Neural progenitor cell (in vitro differentiated cells): ENCODE results near the gene KIF22. TPM values are rescaled to one million over a fixed set of nuclear protein-coding genes. Genes with fewer than 3 reads are reported as not detected.
"Not testable (repeated sequence)": the region's sequence is repeated elsewhere in the genome, so short reads cannot be mapped to it uniquely, and the experiment has no call there.

Experiments used
- DNase-seq: peaks from one replicate; pipeline ENCODE4 v3.0.0-alpha.2; 2016; ENCODE audit warnings: low spot score
- H2AFZ ChIP-seq: fragments of 200-600 bp; sonication (generic); replicated peaks from 2 replicates; pipeline ENCODE4 v1.6.1; 2016; ENCODE audit warnings: antibody characterized with exemption
- H3F3A ChIP-seq: fragments of 200-600 bp; sonication (generic); 2 replicates; pipeline ENCODE4 v1.6.1; 2016; ENCODE audit warnings: antibody characterized with exemption, low read depth
- H3K27ac ChIP-seq: fragments of 200-600 bp; sonication (generic); 2 replicates; pipeline ENCODE4 v1.5.1; 2016; ENCODE audit warnings: mild to moderate bottlenecking
- H3K27me3 ChIP-seq: fragments of 200-600 bp; sonication (generic); 2 replicates; pipeline ENCODE4 v1.6.1; 2016; ENCODE audit warnings: mild to moderate bottlenecking, moderate library complexity
- H3K36me3 ChIP-seq: fragments of 200-600 bp; sonication (generic); 2 replicates; pipeline ENCODE4 v1.5.1; 2016
- H3K4me1 ChIP-seq: fragments of 200-600 bp; sonication (generic); 2 replicates; pipeline ENCODE4 v1.6.1; 2016; ENCODE audit warnings: mixed run types
- H3K4me2 ChIP-seq: fragments of 200-600 bp; sonication (generic); 2 replicates; pipeline ENCODE4 v1.6.1; 2016
- H3K4me3 ChIP-seq: fragments of 200-600 bp; sonication (generic); 2 replicates; pipeline ENCODE4 v1.5.1; 2016
- H3K79me2 ChIP-seq: fragments of 200-600 bp; sonication (generic); 2 replicates; pipeline ENCODE4 v1.6.1; 2016; ENCODE audit warnings: low read depth
- H3K9ac ChIP-seq: fragments of 200-600 bp; sonication (generic); 2 replicates; pipeline ENCODE4 v1.6.1; 2016
- H3K9me3 ChIP-seq: fragments of 200-600 bp; sonication (generic); 2 replicates; pipeline ENCODE4 v1.5.1; 2016; ENCODE audit warnings: low read depth
- H4K20me1 ChIP-seq: fragments of 200-600 bp; sonication (generic); 2 replicates; pipeline ENCODE4 v1.6.1; 2016; ENCODE audit warnings: low read depth
- H3K27ac Mint-ChIP-seq: 3 replicates; pipeline ENCODE4 v1.8.0; 2021; ENCODE audit warnings: mixed read lengths
- H3K27me3 Mint-ChIP-seq: 2 replicates; pipeline ENCODE4 v1.8.0; 2022; ENCODE audit warnings: low read depth, mild to moderate bottlenecking, inconsistent platforms, moderate library complexity, mixed read lengths; ENCODE audit not compliant: insufficient read depth
- H3K36me3 Mint-ChIP-seq: 3 replicates; pipeline ENCODE4 v1.8.0; 2021; ENCODE audit warnings: mixed read lengths
- H3K4me1 Mint-ChIP-seq: 3 replicates; pipeline ENCODE4 v1.8.0; 2021; ENCODE audit warnings: mixed read lengths
- H3K4me3 Mint-ChIP-seq: 3 replicates; pipeline ENCODE4 v1.8.0; 2021; ENCODE audit warnings: mild to moderate bottlenecking, moderate library complexity, mixed read lengths
- H3K9me3 Mint-ChIP-seq: 3 replicates; pipeline ENCODE4 v1.8.0; 2020; ENCODE audit warnings: mixed read lengths
- CTCF ChIP-seq: fragments of 200-600 bp; sonication (generic); IDR thresholded peaks from 2 replicates; pipeline ENCODE4 v1.5.1; 2017; ENCODE audit warnings: antibody characterized with exemption, mild to moderate bottlenecking
- EZH2 ChIP-seq: fragments of 200-600 bp; sonication (generic); IDR thresholded peaks from 2 replicates; pipeline ENCODE4 v1.6.1; 2017; ENCODE audit warnings: antibody characterized with exemption, mild to moderate bottlenecking, moderate library complexity
- EZH2phosphoT487 ChIP-seq: fragments of 200-600 bp; sonication (generic); IDR thresholded peaks from 2 replicates; pipeline ENCODE4 v1.6.1; 2017; ENCODE audit warnings: antibody characterized with exemption
- total RNA-seq: library from RNA; depleted of rRNA; stranded (reverse); fragments of >200 nt; gene quantifications from 2 replicates; pipeline ENCODE4 v1.2.3, GENCODE V29; 2015; ENCODE audit warnings: low replicate concordance

KIF22 gene
- total RNA-seq, 1 donor from 2014 or later, result 173 TPM

GRCh38 chr16:29745853-29746345 lies 44.7 kb upstream of the KIF22 start, which contains the start of gene C16orf54:
C16orf54 (minus strand) TSS chr16:29745990; CDS start chr16:29744951, 1,039 bp downstream.
- Mint-ChIP-seq H3K27me3 (peaks cover 14% of the 10 kb centered on the region), H3K36me3 (no peaks in the 10 kb centered on the region), H3K4me1 (peaks cover 3% of the 10 kb centered on the region), H3K4me3 (no peak within 1 kb of the TSS), H3K9me3 (no peaks in the 10 kb centered on the region), H3K27ac (no peak within 1 kb of the TSS)
- H2AFZ ChIP-seq, result no peak within 1 kb of the TSS
- no peaks in the 10 kb centered on the region for H3K9me3 ChIP-seq
- H3F3A ChIP-seq, result no peaks in the 10 kb centered on the region
- no peaks in the 10 kb centered on the region for H3K27me3 ChIP-seq
- no peaks in the 10 kb centered on the region for H3K4me1 ChIP-seq
- no peak for DNase-seq
- no peak within 1 kb of the TSS for H3K4me2 ChIP-seq
- TF ChIP-seq EZH2, result no peak
- TF ChIP-seq EZH2phosphoT487, result no peak
- TF ChIP-seq CTCF, result no peak
- no peaks in the 10 kb centered on the region for H4K20me1 ChIP-seq
- no peaks in the 10 kb centered on the region for H3K79me2 ChIP-seq
- no peak within 1 kb of the TSS for H3K27ac ChIP-seq
- H3K9ac ChIP-seq, result no peak within 1 kb of the TSS
- H3K4me3 ChIP-seq, result no peak within 1 kb of the TSS
- no peaks in the 10 kb centered on the region for H3K36me3 ChIP-seq

GRCh38 chr16:29746518-29746917 lies 44.0 kb upstream of the KIF22 start:
- DNase-seq, H4K20me1 ChIP-seq, H3K27me3 ChIP-seq, H3K4me1 ChIP-seq, H3K27ac ChIP-seq, H3K36me3 ChIP-seq, H3K79me2 ChIP-seq, H3K36me3 Mint-ChIP-seq, H3K27ac Mint-ChIP-seq, H3K9me3 ChIP-seq, H3K4me3 ChIP-seq, H2AFZ ChIP-seq, H3K4me1 Mint-ChIP-seq, H3K9me3 Mint-ChIP-seq, H3F3A ChIP-seq, H3K4me3 Mint-ChIP-seq, H3K9ac ChIP-seq, H3K4me2 ChIP-seq: not testable (repeated sequence)
- peaks cover 12% of the 10 kb centered on the region for H3K27me3 Mint-ChIP-seq

- no peaks in the 10 kb centered on the region for H3K4me1 ChIP-seq
- H3K9ac ChIP-seq, result no peak overlapping the region
- no peaks in the 10 kb centered on the region for H3K9me3 ChIP-seq
- no peaks in the 10 kb centered on the region for H3K36me3 Mint-ChIP-seq
- no peak overlapping the region for H3K27ac ChIP-seq
- no peaks in the 10 kb centered on the region for H3K79me2 ChIP-seq
- no peak overlapping the region for H3K27ac Mint-ChIP-seq
- no peaks in the 10 kb centered on the region for H3K36me3 ChIP-seq
- H3K4me1 Mint-ChIP-seq, result peaks cover 3% of the 10 kb centered on the region
- H3F3A ChIP-seq, result no peaks in the 10 kb centered on the region
- no peak for TF ChIP-seq CTCF
- TF ChIP-seq EZH2, result no peak
- TF ChIP-seq EZH2phosphoT487, result no peak
- H4K20me1 ChIP-seq, result no peaks in the 10 kb centered on the region
- H3K4me3 Mint-ChIP-seq, result no peak overlapping the region
- H3K9me3 Mint-ChIP-seq, result no peaks in the 10 kb centered on the region
- no peak for DNase-seq
- H3K4me2 ChIP-seq, result no peak overlapping the region
- H3K27me3 ChIP-seq, result no peaks in the 10 kb centered on the region
- H3K4me3 ChIP-seq, result no peak overlapping the region
- no peak overlapping the region for H2AFZ ChIP-seq
- peaks cover 12% of the 10 kb centered on the region for H3K27me3 Mint-ChIP-seq
Observed at GRCh38 chr16:29747947-29748759, 42.4 kb upstream of the KIF22 start.

- not testable (repeated sequence) for H3K27ac Mint-ChIP-seq, H3K4me1 Mint-ChIP-seq, H3K9me3 Mint-ChIP-seq, H3K4me1 ChIP-seq, H3K27ac ChIP-seq, H3K27me3 ChIP-seq, H4K20me1 ChIP-seq, H3K79me2 ChIP-seq, H3K4me2 ChIP-seq, H3K36me3 Mint-ChIP-seq, H3K36me3 ChIP-seq, DNase-seq, H3K9ac ChIP-seq, H3F3A ChIP-seq, H2AFZ ChIP-seq, H3K9me3 ChIP-seq, H3K4me3 ChIP-seq, H3K27me3 Mint-ChIP-seq, H3K4me3 Mint-ChIP-seq
Observed at GRCh38 chr16:29748760-29749149, 41.8 kb upstream of the KIF22 start.
